ENCODE measurements around the gene CTDP1.
A peak's percentile ranks its signal among the peaks of the same experiment; 100 is the strongest.

Gene CTDP1

DNA sequence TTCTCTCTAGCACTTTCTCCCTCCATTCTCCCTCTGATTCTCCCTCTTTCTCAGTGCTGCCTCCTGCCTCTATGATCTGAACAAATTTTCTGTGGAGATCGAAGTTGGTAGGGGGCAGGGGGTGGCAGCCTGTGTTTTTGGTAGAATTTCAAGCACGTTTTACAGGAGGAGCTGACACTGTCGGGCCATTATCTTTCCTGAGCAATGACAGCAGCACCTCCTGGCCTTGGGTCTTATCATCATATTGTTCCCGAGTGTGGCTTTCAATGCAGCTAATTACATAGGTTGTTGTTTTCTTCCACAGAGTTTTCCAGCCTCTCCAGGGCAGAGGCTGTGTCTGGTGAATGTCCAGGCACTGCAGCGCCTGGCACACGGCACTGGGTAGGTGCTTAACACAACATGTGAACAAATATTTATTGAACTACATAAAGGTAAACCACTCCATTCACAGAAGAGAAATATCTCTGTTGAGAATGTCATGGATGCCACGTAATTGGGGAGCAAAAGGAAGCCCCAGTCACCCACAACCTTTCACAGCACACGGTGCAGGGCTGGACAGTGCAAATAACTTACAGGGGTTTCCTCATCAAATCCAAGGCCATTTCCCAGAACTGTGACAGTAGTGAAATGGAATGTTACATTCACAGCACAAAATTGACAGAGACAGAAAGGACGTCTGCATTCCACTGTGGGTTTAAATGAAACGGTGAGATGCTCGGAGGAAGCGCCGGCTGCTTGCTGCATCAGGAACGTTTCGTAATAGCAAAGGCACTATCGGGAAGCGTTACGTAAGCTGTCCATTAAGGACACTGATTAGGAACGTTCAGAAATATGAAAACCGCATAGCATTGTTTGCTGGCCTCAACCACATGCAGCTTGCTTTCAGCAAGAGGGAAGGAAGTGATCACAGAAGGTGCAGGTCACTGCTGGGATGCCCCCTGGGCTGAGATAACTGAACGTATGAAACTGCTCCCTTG is 111.7 kb downstream of the CTDP1 start:
- TF ChIP-seq, protein P1, sequence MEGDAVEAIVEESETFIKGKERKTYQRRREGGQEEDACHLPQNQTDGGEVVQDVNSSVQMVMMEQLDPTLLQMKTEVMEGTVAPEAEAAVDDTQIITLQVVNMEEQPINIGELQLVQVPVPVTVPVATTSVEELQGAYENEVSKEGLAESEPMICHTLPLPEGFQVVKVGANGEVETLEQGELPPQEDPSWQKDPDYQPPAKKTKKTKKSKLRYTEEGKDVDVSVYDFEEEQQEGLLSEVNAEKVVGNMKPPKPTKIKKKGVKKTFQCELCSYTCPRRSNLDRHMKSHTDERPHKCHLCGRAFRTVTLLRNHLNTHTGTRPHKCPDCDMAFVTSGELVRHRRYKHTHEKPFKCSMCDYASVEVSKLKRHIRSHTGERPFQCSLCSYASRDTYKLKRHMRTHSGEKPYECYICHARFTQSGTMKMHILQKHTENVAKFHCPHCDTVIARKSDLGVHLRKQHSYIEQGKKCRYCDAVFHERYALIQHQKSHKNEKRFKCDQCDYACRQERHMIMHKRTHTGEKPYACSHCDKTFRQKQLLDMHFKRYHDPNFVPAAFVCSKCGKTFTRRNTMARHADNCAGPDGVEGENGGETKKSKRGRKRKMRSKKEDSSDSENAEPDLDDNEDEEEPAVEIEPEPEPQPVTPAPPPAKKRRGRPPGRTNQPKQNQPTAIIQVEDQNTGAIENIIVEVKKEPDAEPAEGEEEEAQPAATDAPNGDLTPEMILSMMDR (IDR thresholded peaks at IDR 0.05; ENCODE audit: unreplicated experiment in 3 of 3) = no peak
- H3K36me3 Mint-ChIP-seq (ENCODE audit: low read depth) = no peaks in the 10 kb centered on the region
- peaks cover 87% of the 10 kb centered on the region for H3K27me3 Mint-ChIP-seq (ENCODE audit: low read depth)
- H3K4me1 Mint-ChIP-seq = peaks cover 19% of the 10 kb centered on the region
- H3K4me3 Mint-ChIP-seq = peak overlapping the region in 1 of 3 experiments; percentile 21
- H3K9me3 Mint-ChIP-seq = no peaks in the 10 kb centered on the region
- no peak overlapping the region for H3K27ac Mint-ChIP-seq

DNA sequence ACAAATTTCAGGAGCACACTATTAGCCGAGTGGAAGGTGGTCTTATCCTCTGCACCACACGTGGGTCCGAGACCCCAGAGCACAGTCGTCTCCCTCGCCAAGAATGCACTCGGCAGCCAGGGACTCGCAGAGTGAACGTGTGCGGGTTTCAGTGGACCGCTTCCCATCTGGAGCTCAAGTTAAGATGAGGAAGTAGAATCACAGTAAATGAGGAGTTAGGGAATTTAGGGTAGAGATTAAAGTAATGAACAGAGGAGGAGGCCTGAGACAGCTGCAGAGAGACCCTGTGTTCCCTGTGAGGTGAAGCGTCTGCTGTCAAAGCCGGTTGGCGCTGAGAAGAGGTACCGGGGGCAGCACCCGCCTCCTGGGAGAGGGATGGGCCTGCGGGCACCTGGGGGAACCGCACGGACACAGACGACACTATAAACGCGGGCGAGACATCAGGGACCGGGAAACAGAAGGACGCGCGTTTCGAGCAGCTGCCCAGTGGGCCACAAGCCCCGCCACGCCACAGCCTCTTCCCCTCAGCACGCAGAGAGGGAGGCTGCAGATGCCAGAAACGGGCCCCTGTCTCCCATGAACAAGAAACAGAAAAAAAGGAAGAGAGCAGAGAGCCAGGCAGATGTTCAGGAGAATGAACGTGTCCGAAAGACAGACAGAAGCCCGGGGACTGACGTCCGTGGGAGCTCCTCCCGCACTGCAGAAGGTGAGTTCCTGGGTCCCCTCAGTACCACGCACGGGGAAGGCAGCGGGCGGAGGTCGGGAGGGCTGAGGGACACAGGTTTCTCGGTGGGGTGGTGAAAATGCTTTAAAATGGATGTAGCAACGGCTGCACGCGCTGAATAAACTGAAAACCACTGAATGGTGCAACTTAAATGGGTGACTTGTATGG is 112.7 kb downstream of the CTDP1 start:
- no peaks in the 10 kb centered on the region for H3K9me3 Mint-ChIP-seq
- no peak overlapping the region for H3K4me3 Mint-ChIP-seq
- H3K27me3 Mint-ChIP-seq (ENCODE audit: low read depth) = peaks cover 87% of the 10 kb centered on the region
- TF ChIP-seq, protein P1 (IDR thresholded peaks at IDR 0.05; ENCODE audit: unreplicated experiment in 3 of 3) = no peak
- peaks cover 26% of the 10 kb centered on the region for H3K4me1 Mint-ChIP-seq
- no peaks in the 10 kb centered on the region for H3K36me3 Mint-ChIP-seq (ENCODE audit: low read depth)
- no peak overlapping the region for H3K27ac Mint-ChIP-seq

DNA sequence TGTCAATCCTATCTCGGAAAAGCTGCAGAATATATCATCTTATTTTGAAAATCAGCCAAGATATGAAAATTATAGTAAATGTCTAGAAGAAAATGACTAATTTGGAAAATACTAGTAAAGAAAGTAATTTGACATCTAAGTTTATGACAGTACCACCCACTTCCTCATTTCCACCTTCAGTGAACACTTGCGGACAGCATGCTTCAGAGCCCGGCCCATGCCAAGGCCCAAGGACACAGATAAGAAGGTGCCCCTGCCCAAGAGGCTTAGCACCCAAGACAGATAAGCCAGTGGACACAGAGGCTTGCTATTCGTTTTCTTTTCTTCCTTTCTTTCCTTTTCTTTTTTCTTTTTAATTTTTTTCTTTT is 113.4 kb downstream of the CTDP1 start:
- Mint-ChIP-seq H3K4me3 (no peak overlapping the region), H3K27me3 (ENCODE audit: low read depth) (peaks cover 85% of the 10 kb centered on the region)

DNA sequence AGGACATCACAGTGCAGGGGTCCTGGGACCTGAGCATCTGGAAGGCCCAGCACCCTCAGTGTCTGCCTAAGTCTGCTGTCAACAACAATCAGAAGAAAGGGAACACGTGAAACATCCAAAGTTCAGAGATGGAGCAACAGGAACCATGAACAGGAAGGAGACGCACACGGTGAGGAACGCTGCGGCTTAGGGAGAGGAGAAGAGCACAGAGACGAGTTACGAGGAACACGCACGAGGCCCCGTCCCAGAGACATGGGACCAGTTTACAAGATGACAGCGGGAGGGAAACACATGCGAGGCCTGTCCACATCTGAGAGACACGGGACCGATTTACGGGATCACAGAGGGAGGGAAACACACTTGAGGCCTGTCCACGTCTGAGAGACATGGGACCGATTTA is 115.2 kb downstream of the CTDP1 start:
- peaks cover 37% of the 10 kb centered on the region for H3K4me1 Mint-ChIP-seq
- TF ChIP-seq, protein P1 (IDR thresholded peaks at IDR 0.05; ENCODE audit: unreplicated experiment in 3 of 3) = no peak
- peaks cover 81% of the 10 kb centered on the region for H3K27me3 Mint-ChIP-seq (ENCODE audit: low read depth)
- peak overlapping the region in 2 of 3 experiments; percentile 41 to 53 for H3K4me3 Mint-ChIP-seq
- no peaks in the 10 kb centered on the region for H3K36me3 Mint-ChIP-seq (ENCODE audit: low read depth)
- no peaks in the 10 kb centered on the region for H3K9me3 Mint-ChIP-seq
- no peak overlapping the region for H3K27ac Mint-ChIP-seq

More for the DNA sequence above, 113.4 kb downstream of the CTDP1 start:
- Mint-ChIP-seq H3K36me3 (ENCODE audit: low read depth) (no peaks in the 10 kb centered on the region), H3K9me3 (no peaks in the 10 kb centered on the region), H3K27ac (no peak overlapping the region), H3K4me1 (peaks cover 29% of the 10 kb centered on the region)
- TF ChIP-seq, protein P1 (IDR thresholded peaks at IDR 0.05; ENCODE audit: unreplicated experiment in 3 of 3) = no peak

DNA sequence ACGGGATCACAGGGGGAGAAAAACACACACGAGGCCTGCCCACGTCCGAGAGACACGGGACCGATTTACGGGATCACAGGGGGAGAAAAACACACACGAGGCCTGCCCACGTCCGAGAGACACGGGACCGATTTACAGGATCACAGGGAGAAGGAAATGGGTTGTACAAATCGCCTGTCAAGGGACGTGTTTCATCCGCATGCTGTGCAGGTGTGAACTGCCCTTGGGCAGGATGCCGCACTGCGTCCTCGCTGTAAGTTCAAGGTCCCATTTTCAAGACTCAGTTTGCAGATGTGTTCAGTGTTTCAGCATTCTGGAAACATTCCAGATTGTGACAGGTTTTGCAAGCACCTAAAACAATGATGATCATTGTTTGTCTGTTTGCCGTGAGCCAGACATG is 115.8 kb downstream of the CTDP1 start:
- Mint-ChIP-seq H3K27ac (no peak overlapping the region), H3K36me3 (ENCODE audit: low read depth) (no peaks in the 10 kb centered on the region), H3K27me3 (ENCODE audit: low read depth) (peaks cover 81% of the 10 kb centered on the region), H3K4me3 (peak overlapping the region in 1 of 3 experiments; percentile 53), H3K4me1 (peaks cover 42% of the 10 kb centered on the region), H3K9me3 (no peaks in the 10 kb centered on the region)
- TF ChIP-seq, protein P1 (IDR thresholded peaks at IDR 0.05; ENCODE audit: unreplicated experiment in 3 of 3) = no peak

All from nephron (organoid).